H1 (cell line): ENCODE data around the gene PPFIA4. TPM values are rescaled to one million over a fixed set of nuclear protein-coding genes. Genes with fewer than 3 reads are reported as not detected.

Experiments used
- ASH2L ChIP-seq: fragments of 200-600, 300-600 bp; sonication (generic); IDR thresholded peaks from one replicate; pipeline ENCODE4 v1.7.1; 2017; ENCODE audit warnings: low read length
- BCL11A ChIP-seq, 2 experiments: IDR thresholded peaks; one replicate each; pipeline ENCODE4 v1.6.1; 2011; ENCODE audit warnings: low read depth in 2 of 2, low read length in 2 of 2, mild to moderate bottlenecking in 2 of 2
- CBX5 ChIP-seq: fragments of 300-800, 300-1000 bp; sonication (generic); IDR thresholded peaks from 2 replicates; pipeline ENCODE4 v1.7.1; 2016; ENCODE audit warnings: antibody characterized with exemption, low read length, low read depth
- EP300 ChIP-seq, 2 experiments: IDR thresholded peaks; 1 replicate in 1 of 2; 2 replicates in 1 of 2; pipeline ENCODE4 v1.6.1; 2011 to 2012; ENCODE audit warnings: low read depth in 2 of 2, low read length in 2 of 2, mild to moderate bottlenecking in 2 of 2, borderline replicate concordance in 1 of 2, inconsistent platforms in 1 of 2, moderate library complexity in 1 of 2
- GABPA ChIP-seq: IDR thresholded peaks from 2 replicates; pipeline ENCODE4 v1.6.1; 2011; ENCODE audit warnings: mild to moderate bottlenecking, low read length, moderate library complexity, borderline replicate concordance; ENCODE audit not compliant: insufficient read depth
- GTF2F1 ChIP-seq: IDR thresholded peaks from 2 replicates; pipeline ENCODE4 v1.6.1; 2012; ENCODE audit warnings: low read depth, low read length, improper control_type of control experiment, borderline replicate concordance
- MAFK ChIP-seq: IDR thresholded peaks from 2 replicates; pipeline ENCODE4 v1.6.1; 2012; ENCODE audit warnings: low read depth, mild to moderate bottlenecking, improper control_type of control experiment, low read length
- POLR2AphosphoS5 ChIP-seq: IDR thresholded peaks from 2 replicates; pipeline ENCODE4 v1.6.1; 2011; ENCODE audit warnings: low read depth, low read length
- SP2 ChIP-seq: IDR thresholded peaks from 2 replicates; pipeline ENCODE4 v1.6.1; 2012; ENCODE audit warnings: mild to moderate bottlenecking, low read length, inconsistent platforms
- SP4 ChIP-seq: IDR thresholded peaks from 2 replicates; pipeline ENCODE4 v1.6.1; 2012; ENCODE audit warnings: low read length, inconsistent platforms
- TBP ChIP-seq: IDR thresholded peaks from 2 replicates; pipeline ENCODE4 v1.6.1; 2011; ENCODE audit warnings: low read depth, low read length, improper control_type of control experiment
- YY1 ChIP-seq: IDR thresholded peaks from 2 replicates; pipeline ENCODE4 v1.6.1; 2011; ENCODE audit warnings: low read depth, mild to moderate bottlenecking, low read length
- polyA plus RNA-seq, 7 experiments: library from polyadenylated mRNA; depleted of rRNA in 3 of 7; stranded (reverse) in 5 of 7; unstranded in 2 of 7; fragments of >200 nt in 5 of 7; fragments of 200-250 nt in 2 of 7; gene quantifications; 1 replicate in 5 of 7; 2 replicates in 1 of 7; 4 replicates in 1 of 7; pipeline versions ENCODE4 v1.2.1 to v1.2.3, GENCODE V29; 2011 to 2013; ENCODE audit warnings: missing spikeins in 2 of 7, mixed read lengths in 2 of 7
- total RNA-seq: library from RNA; stranded (reverse); fragmentation: NEBNext Ultra II Directional; extraction: Animal tissue kit (Norgen Biotek cat#: 25700); gene quantifications from 2 replicates; pipeline ENCODE4 v1.2.1, GENCODE V29; 2021
- TF ChIP-seq, protein P1 (sequence below): fragments of 300-600 bp; sonication (generic); IDR thresholded peaks from 2 replicates; pipeline ENCODE4 v1.7.1; 2012; ENCODE audit warnings: low read length, moderate library complexity, mild to moderate bottlenecking, inconsistent platforms; ENCODE audit not compliant: insufficient replicate concordance

The PPFIA4 gene
- total and polyA plus RNA-seq, 2 of the 8 experiments (the other 6 are each of a cell fraction or from before 2014, with no cell fraction given): 9.0 to 9.9 TPM

DNA sequence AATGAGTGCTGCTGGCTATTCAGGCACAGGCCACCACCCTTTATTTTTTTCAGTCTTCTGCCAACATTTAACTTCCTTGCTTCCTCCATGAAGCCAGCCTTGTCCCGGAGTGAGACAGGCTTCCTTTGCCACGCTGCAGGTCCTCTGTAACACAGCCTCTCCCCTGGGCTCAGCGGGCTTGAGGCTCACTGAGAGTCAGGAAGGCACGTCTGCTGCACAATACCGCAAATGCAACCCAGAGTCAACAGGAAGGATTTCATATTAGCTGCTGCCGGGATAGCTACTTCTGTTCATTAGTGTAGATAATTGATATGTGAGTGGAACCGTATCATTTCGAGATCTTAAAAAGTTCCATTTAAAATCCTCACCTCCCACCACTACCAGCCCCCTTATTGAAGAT, 37.0 kb downstream of the PPFIA4 start (continued):
- TF ChIP-seq, protein P1, sequence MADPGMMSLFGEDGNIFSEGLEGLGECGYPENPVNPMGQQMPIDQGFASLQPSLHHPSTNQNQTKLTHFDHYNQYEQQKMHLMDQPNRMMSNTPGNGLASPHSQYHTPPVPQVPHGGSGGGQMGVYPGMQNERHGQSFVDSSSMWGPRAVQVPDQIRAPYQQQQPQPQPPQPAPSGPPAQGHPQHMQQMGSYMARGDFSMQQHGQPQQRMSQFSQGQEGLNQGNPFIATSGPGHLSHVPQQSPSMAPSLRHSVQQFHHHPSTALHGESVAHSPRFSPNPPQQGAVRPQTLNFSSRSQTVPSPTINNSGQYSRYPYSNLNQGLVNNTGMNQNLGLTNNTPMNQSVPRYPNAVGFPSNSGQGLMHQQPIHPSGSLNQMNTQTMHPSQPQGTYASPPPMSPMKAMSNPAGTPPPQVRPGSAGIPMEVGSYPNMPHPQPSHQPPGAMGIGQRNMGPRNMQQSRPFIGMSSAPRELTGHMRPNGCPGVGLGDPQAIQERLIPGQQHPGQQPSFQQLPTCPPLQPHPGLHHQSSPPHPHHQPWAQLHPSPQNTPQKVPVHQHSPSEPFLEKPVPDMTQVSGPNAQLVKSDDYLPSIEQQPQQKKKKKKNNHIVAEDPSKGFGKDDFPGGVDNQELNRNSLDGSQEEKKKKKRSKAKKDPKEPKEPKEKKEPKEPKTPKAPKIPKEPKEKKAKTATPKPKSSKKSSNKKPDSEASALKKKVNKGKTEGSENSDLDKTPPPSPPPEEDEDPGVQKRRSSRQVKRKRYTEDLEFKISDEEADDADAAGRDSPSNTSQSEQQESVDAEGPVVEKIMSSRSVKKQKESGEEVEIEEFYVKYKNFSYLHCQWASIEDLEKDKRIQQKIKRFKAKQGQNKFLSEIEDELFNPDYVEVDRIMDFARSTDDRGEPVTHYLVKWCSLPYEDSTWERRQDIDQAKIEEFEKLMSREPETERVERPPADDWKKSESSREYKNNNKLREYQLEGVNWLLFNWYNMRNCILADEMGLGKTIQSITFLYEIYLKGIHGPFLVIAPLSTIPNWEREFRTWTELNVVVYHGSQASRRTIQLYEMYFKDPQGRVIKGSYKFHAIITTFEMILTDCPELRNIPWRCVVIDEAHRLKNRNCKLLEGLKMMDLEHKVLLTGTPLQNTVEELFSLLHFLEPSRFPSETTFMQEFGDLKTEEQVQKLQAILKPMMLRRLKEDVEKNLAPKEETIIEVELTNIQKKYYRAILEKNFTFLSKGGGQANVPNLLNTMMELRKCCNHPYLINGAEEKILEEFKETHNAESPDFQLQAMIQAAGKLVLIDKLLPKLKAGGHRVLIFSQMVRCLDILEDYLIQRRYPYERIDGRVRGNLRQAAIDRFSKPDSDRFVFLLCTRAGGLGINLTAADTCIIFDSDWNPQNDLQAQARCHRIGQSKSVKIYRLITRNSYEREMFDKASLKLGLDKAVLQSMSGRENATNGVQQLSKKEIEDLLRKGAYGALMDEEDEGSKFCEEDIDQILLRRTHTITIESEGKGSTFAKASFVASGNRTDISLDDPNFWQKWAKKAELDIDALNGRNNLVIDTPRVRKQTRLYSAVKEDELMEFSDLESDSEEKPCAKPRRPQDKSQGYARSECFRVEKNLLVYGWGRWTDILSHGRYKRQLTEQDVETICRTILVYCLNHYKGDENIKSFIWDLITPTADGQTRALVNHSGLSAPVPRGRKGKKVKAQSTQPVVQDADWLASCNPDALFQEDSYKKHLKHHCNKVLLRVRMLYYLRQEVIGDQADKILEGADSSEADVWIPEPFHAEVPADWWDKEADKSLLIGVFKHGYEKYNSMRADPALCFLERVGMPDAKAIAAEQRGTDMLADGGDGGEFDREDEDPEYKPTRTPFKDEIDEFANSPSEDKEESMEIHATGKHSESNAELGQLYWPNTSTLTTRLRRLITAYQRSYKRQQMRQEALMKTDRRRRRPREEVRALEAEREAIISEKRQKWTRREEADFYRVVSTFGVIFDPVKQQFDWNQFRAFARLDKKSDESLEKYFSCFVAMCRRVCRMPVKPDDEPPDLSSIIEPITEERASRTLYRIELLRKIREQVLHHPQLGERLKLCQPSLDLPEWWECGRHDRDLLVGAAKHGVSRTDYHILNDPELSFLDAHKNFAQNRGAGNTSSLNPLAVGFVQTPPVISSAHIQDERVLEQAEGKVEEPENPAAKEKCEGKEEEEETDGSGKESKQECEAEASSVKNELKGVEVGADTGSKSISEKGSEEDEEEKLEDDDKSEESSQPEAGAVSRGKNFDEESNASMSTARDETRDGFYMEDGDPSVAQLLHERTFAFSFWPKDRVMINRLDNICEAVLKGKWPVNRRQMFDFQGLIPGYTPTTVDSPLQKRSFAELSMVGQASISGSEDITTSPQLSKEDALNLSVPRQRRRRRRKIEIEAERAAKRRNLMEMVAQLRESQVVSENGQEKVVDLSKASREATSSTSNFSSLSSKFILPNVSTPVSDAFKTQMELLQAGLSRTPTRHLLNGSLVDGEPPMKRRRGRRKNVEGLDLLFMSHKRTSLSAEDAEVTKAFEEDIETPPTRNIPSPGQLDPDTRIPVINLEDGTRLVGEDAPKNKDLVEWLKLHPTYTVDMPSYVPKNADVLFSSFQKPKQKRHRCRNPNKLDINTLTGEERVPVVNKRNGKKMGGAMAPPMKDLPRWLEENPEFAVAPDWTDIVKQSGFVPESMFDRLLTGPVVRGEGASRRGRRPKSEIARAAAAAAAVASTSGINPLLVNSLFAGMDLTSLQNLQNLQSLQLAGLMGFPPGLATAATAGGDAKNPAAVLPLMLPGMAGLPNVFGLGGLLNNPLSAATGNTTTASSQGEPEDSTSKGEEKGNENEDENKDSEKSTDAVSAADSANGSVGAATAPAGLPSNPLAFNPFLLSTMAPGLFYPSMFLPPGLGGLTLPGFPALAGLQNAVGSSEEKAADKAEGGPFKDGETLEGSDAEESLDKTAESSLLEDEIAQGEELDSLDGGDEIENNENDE: no peak
- no peak for TF ChIP-seq GTF2F1
- TF ChIP-seq SP2: no peak
- TF ChIP-seq TBP: no peak
- no peak for TF ChIP-seq EP300 (IDR thresholded peaks at IDR 0.05; ENCODE audit: borderline replicate concordance in 1 of 2, low read depth in 2 of 2, low read length in 2 of 2)
- TF ChIP-seq YY1: no peak
- TF ChIP-seq GABPA: no peak
- no peak for TF ChIP-seq ASH2L
- no peak for TF ChIP-seq MAFK
- TF ChIP-seq SP4: no peak
- TF ChIP-seq BCL11A (IDR thresholded peaks at IDR 0.05; ENCODE audit: low read depth in 2 of 2, low read length in 2 of 2): no peak
- TF ChIP-seq POLR2AphosphoS5: no peak
- no peak for TF ChIP-seq CBX5
